ENCODE measurements around the gene NID1. TPM values are rescaled to one million over a fixed set of nuclear protein-coding genes. Genes with fewer than 3 reads are reported as not detected.

The NID1 gene
- total and polyA plus RNA-seq, 10 donors = 6.8 to 178 (median 81.2) TPM

DNA sequence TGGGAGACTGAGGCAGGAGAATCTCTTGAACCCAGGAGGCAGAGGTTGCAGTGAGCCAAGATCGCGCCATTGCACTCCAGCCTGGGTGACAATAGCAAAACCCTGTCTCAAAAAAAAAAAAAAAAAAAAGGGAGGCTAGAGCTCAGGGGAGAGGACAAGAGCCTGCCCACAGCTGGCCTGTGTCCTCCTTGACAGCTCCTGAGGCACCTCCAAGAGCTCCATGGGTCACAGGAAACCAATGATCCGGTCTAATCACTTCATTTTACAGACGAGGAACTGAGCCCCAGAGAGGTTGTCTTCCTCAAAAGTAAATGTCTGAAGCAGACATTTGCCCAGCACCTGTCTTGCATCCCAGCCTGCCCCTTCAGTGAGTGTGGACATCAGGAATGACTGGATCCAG is 49.4 kb downstream of the NID1 start:
- Histone ChIP-seq H3K27ac (peak overlapping the region in 4 of 8 donors; percentile 60 to 77 (median 62)), H3K9me3 (no peaks in the 10 kb centered on the region), H3K27me3 (replicated peaks in 1 of 7) (no peaks in the 10 kb centered on the region), H3K4me1 (peaks cover 0 to 11% (median 0%) of the 10 kb centered on the region in 6 donors), H3K4me3 (no peak overlapping the region), H3K36me3 (peaks cover 0 to 39% (median 0%) of the 10 kb centered on the region in 6 donors)
- TF ChIP-seq POLR2AphosphoS5 (IDR thresholded peaks at IDR 0.05) (no peak), POLR2A (IDR thresholded peaks at IDR 0.05) (no peak)
- TF ChIP-seq, protein P1, sequence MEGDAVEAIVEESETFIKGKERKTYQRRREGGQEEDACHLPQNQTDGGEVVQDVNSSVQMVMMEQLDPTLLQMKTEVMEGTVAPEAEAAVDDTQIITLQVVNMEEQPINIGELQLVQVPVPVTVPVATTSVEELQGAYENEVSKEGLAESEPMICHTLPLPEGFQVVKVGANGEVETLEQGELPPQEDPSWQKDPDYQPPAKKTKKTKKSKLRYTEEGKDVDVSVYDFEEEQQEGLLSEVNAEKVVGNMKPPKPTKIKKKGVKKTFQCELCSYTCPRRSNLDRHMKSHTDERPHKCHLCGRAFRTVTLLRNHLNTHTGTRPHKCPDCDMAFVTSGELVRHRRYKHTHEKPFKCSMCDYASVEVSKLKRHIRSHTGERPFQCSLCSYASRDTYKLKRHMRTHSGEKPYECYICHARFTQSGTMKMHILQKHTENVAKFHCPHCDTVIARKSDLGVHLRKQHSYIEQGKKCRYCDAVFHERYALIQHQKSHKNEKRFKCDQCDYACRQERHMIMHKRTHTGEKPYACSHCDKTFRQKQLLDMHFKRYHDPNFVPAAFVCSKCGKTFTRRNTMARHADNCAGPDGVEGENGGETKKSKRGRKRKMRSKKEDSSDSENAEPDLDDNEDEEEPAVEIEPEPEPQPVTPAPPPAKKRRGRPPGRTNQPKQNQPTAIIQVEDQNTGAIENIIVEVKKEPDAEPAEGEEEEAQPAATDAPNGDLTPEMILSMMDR (IDR thresholded peaks at IDR 0.05 in 8 of 11, conservative IDR thresholded peaks at IDR 0.05 in 3 of 11) = no peak
- no peak for DNase-seq
- intact Hi-C loops (cut with DNase I; ENCODE audit: low total_unique reads) = no loop called here
- 75 to 80% (median 78%) methylated on average over 4 of the region's 4 CpGs for WGBS, 5 donors

DNA sequence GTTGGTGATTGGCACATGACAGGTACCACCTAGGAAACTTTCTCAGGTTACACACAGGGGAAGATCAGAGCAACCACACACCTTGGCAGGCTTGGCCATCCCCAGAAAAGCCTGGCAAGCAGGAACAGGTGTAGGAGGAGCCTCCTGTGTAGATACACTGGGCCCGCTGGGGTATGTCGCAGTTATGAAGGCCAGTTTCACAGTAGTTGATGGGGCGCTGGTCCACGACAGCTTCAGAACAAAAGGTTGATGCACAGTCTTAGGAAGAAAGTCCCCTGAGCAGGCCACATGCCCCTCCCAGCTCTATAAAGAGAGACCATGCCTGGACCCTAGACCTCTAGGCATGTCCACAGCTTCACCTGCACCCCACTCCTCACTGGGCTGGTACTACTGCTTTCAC is 51.6 kb downstream of the NID1 start:
- Histone ChIP-seq H3K27me3 (replicated peaks in 1 of 7) (no peaks in the 10 kb centered on the region), H3K27ac (peak overlapping the region in 1 of 8 donors; percentile 38), H3K9me3 (no peaks in the 10 kb centered on the region), H3K36me3 (peaks cover 0 to 45% (median 0%) of the 10 kb centered on the region in 6 donors), H3K4me3 (no peak overlapping the region), H3K4me1 (peaks cover 0 to 10% (median 0%) of the 10 kb centered on the region in 6 donors)
- WGBS, 5 donors = 94 to 100% (median 97%) methylated on average over 4 of the region's 4 CpGs
- no peak for TF ChIP-seq POLR2AphosphoS5 (IDR thresholded peaks at IDR 0.05)
- TF ChIP-seq, protein P1 (IDR thresholded peaks at IDR 0.05 in 8 of 11, conservative IDR thresholded peaks at IDR 0.05 in 3 of 11) = no peak
- TF ChIP-seq POLR2A (IDR thresholded peaks at IDR 0.05) = no peak
- no peak for DNase-seq
- intact Hi-C loops (cut with DNase I; ENCODE audit: low total_unique reads) = no loop called here

DNA sequence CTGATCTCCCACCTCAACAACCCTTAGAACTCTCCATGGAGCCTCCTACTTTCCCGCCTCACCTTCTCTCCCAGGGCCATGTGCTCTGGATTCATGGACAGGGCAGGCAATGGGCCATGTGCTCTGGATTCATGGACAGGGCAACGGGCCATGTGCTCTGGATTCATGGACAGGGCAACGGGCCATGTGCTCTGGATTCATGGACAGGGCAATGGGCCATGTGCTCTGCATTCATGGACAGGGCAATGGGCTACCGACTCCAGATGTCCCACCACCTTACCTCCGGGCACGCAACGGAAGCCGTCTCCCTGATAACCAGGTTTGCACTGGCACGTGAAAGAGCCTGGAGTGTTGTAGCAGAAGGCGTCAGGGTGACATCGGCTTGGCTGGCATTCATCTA is 53.2 kb downstream of the NID1 start:
- Histone ChIP-seq H3K9me3 (no peaks in the 10 kb centered on the region), H3K36me3 (peaks cover 0 to 60% (median 0%) of the 10 kb centered on the region in 6 donors), H3K27me3 (replicated peaks in 1 of 7) (no peaks in the 10 kb centered on the region), H3K4me1 (peaks cover 0 to 9% (median 0%) of the 10 kb centered on the region in 6 donors), H3K4me3 (no peak overlapping the region), H3K27ac (no peak overlapping the region)
- DNase-seq = no peak
- WGBS, 5 donors = 84 to 96% (median 94%) methylated on average over 8 to 11 of the region's 11 CpGs
- TF ChIP-seq POLR2AphosphoS5 (IDR thresholded peaks at IDR 0.05) (no peak), POLR2A (IDR thresholded peaks at IDR 0.05) (no peak)
- TF ChIP-seq, protein P1 (IDR thresholded peaks at IDR 0.05 in 8 of 11, conservative IDR thresholded peaks at IDR 0.05 in 3 of 11) = no peak
- intact Hi-C loops (cut with DNase I; ENCODE audit: low total_unique reads) = no loop called here

DNA sequence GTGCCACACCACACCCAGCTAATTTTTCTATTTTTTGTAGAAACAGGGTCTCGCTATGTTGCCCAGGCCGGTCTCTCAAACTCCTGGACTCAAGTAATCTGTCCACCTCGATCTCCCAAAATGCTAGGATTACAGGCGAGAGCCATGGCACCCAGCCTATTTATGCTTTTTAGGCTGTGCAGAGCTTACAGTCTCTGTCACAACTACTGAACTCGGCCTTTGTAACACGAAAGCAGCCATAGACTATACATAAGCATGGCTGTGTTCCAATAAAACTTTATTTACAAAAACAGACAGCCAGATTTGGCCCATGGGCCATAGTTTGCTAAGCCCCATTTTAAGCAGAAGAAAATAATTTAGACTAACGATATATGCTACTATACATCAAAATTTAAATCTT is 54.4 kb downstream of the NID1 start:
- no peak for DNase-seq
- Histone ChIP-seq H3K27ac (peak overlapping the region in 5 of 8 donors; percentile 20 to 62 (median 41)), H3K4me3 (no peak overlapping the region), H3K4me1 (peaks cover 0 to 5% (median 0%) of the 10 kb centered on the region in 6 donors), H3K9me3 (no peaks in the 10 kb centered on the region), H3K27me3 (replicated peaks in 1 of 7) (no peaks in the 10 kb centered on the region), H3K36me3 (peaks cover 0 to 60% (median 0%) of the 10 kb centered on the region in 6 donors)
- intact Hi-C loops (cut with DNase I; ENCODE audit: low total_unique reads) = no loop called here
- WGBS, 5 donors = 89 to 97% (median 93%) methylated on average over 7 of the region's 7 CpGs
- TF ChIP-seq, protein P1 (IDR thresholded peaks at IDR 0.05 in 8 of 11, conservative IDR thresholded peaks at IDR 0.05 in 3 of 11) = no peak
- no peak for TF ChIP-seq POLR2A (IDR thresholded peaks at IDR 0.05)
- TF ChIP-seq POLR2AphosphoS5 (IDR thresholded peaks at IDR 0.05) = no peak

Data from spleen (tissue), 11 donors.